ENCODE measurements around the gene CDH6. TPM values are rescaled to one million over a fixed set of nuclear protein-coding genes. Genes with fewer than 3 reads are reported as not detected.

Gene CDH6
- total RNA-seq, 1 experiment from 2014 or later: not detected

DNA sequence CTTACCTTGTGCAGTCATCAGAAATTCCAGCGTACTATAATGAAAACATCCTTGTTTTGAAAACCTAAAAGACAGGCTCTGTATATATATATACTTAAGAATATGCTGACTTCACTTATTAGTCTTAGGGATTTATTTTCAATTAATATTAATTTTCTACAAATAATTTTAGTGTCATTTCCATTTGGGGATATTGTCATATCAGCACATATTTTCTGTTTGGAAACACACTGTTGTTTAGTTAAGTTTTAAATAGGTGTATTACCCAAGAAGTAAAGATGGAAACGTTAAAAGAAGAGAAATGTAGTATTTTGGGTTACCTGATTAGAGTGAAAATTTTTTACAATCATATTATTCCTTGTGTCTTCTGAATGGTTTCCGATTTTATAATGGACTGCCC lies 131.4 kb downstream of the CDH6 start:
- no peak for DNase-seq (ENCODE audit: low read depth)

DNA sequence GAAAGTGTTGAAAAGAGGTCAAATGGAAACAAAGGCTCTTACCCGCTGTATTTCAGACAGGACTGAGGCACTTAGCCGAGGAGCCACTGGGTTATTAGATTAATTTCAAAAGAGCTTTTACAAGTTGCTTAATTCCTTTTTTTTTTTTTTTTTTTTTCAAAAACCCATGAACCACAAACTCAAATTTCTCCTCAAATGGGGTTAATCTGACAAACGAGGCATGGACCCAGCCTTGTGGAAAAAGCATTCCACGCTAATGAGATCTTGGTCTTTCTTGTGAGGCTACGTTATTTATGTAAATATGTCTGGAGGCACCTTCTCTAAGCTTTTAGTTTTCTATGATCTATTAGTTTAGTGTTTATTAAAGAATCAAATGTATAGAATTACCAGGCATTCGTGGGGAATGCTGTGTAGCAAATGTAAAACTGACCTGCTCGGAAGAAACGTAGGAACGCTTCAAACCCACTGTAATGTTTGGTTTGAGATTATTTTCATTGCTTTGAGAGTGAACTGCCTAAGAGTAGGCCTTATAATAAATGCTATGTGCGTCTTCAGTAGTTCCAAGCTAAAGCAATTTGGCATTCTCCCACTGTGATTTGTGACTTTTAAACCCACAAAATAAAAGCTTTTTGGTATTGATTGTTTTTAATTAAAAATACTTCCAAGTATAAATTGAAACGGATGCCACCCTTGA lies 134.7 kb downstream of the CDH6 start:
- no peak for DNase-seq (ENCODE audit: low read depth)

DNA sequence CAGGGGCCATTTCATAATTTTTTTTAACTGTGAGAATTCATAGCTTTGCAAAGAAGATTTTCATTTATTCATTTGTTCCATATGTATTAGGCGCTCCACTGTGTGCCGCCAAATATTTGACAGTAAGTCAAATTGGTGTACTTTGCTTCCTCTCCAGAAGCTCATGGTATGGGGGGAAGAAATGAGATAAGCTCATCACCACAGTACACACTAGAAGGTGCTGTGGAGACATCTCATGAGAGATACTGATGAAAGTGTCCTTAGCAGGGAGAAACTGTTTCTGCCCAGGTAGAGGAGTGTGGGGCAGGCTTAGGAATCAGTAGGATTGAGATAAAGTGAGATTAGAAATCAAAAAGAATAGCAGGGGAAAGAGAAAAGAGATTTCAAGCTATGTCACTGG lies 136.2 kb downstream of the CDH6 start:
- DNase-seq (ENCODE audit: low read depth): no peak

GRCh38 chr5:31332160-31332559 lies 138.7 kb downstream of the CDH6 start:
- no peak for DNase-seq (ENCODE audit: low read depth)

DNA sequence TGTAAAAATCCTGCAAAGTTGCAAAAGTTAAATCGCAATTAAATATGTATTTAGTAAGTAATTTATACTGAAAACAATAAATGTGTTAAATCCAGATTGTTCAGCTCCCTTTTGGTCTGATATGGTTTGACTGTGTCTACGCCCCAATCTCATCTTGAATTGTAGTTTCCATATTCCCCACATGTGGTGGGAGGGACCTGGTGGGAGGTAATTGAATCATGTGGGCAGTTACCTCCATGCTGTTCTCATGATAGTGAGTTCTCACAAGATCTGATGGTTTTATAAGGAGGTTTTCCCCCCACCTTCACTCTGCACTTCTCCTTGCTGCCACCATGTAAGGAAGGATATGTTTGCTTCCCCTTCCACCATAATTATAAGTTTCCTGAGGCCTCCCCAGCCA lies 140.0 kb downstream of the CDH6 start:
- DNase-seq (ENCODE audit: low read depth): no peak

DNA sequence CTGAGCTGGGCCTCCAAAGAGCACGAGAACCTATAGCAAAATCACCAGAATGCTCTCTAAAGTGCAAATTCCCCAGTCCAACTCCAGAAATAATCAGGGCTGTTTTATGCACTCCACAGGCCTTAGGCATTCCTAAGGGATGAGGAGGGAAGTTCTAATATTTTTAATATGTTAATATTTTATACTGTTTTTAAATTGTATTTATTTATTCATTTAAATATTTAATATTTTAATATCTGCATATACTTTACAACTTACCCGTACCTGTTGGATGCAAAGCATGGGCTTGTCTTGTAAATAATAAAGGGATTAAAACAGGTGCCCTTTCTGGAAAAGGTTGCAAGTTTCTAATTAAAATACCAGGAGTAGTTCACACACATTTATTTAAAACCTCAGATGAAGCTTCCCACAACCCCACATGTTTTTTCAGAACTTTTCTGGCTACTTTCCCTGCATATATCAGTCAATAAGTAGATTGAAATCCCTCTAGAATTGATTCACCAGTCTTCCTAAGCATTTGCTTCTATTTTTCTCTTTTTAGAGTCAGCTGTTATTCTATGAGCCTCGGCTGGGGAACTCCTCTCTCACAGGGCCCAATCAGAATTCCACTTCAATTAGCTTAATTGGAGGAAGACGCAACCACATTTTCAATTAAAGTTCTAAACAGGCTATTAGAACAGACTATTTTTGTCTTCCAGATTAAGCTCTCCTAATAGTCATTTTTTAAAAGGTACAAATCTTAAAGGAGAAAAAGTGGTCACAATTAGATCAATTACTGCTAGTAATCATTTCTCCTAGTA lies 140.8 kb downstream of the CDH6 start:
- no peak for DNase-seq (ENCODE audit: low read depth)

GRCh38 chr5:31335456-31335855 lies 142.0 kb downstream of the CDH6 start:
- DNase-seq (ENCODE audit: low read depth): no peak

DNA sequence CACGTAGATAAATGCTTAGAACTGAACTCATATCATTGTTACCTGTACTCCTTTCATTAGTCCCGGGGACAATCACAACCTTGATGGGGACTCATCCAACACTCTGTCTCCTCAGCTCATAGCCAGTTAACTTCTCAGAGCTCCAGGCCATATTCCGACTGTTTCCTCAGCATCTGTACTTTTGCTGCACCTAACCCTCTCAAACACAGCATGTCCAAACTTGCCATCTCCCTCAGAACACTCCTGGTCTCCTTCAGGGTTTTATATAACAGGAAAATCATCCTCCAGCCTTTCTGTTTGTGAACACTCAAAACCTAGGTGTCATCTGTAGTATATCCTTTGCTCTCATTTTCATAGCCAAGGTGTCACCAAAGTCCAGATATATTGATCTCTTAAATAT lies 150.5 kb downstream of the CDH6 start:
- DNase-seq (ENCODE audit: low read depth): no peak

GRCh38 chr5:31346896-31347551 lies 153.5 kb downstream of the CDH6 start:
- peak; percentile 17 for DNase-seq (ENCODE audit: low read depth)

DNA sequence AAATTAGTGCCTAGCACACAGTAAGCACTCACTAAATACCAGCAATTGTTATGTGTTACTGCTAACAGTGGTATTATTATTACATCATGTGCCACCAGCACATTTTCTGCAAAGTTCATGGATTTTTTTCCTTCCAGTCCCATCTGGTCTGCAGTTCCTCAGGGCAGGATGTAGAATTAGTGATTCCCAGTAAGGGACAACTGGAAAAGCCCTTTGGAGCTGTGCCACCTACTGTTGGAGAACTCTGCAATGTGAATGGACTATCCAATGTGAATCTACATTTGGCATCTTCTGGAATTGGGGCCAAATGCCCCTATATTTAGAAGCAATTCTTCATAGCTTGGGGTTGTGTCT lies 154.0 kb downstream of the CDH6 start:
- DNase-seq (ENCODE audit: low read depth): no peak

DNA sequence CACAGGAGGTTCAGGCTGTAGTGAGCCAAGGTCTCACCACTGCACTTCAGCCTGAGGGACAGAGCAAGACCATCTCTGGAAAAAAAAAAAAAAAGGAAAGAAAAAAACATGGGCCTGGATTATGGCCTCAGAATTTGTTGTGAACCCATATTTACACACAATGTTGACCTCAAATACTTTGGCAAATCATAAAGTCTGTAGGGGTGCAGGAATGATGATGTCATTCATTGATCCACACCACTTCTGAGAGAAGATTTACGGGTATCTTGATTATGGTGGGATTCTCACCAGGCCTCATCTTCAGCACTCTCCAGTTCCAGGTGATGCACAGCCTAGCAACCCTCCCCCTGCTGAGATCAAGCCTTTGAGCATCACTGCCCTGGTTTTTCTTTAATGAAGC lies 156.9 kb downstream of the CDH6 start:
- no peak for DNase-seq (ENCODE audit: low read depth)

- no peak for DNase-seq (ENCODE audit: low read depth)
Measured at GRCh38 chr5:31355337-31355736, 161.9 kb downstream of the CDH6 start.

DNA sequence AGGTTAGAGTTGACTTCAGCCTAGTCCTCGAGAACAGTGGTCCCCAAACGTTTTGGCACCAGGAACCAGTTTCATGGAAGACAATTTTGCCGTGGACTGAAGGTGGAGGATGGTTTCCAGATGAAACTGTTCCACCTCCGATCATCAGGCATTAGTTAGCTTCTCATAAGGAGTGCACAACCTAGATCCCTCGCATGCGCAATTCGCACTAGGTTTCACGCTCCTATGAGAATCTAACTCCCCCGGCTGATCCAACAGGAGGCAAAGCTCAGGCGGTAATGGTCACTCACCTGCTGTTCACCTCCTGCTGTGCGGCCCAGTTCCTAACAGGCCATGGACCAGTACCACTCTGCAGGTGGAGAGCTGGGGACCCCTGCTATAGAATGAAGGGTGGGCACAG lies 163.6 kb downstream of the CDH6 start:
- no peak for DNase-seq (ENCODE audit: low read depth)

DNA sequence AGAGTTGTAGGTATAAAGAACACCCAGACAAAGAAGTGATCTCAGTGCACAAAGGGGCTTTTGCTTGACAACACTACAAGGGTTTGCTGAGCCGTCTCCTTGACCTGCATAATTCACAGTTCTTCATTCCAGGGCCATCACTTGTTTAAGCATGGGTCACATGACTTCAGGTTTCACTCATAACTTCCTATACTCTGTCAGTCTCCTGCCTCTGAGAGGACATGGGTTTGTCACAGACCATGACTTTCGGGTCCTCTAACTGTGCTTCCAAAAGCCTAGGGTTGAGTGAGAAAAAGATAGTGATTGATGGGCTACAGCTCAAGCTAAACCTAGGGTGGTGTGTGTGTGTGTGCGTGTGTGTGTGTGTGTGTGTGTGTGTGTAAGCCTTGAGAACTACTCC lies 166.4 kb downstream of the CDH6 start:
- DNase-seq (ENCODE audit: low read depth): no peak

DNA sequence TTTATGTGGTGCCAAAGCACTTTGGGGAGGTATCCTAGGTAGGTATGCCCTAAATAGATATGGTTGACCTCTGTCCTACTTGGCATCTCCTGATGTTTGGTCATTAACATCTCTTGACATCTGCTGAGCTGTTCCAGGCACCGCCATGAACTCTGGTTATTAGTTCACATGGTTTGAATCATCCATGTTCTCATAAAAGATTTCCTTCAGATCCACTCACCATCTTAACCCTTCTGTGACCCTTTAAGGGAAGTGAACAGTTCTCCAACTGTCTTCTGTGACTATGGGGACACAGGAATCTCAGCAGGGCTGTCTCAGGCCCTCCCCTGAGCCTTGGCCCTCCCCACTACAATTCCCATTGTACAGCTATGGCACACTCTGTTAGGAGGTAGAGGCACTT lies 167.7 kb downstream of the CDH6 start:
- DNase-seq (ENCODE audit: low read depth): peak; percentile 76

- DNase-seq (ENCODE audit: low read depth): peak; percentile 67
Measured at GRCh38 chr5:31361704-31362528, 168.4 kb downstream of the CDH6 start.

- no peak for DNase-seq (ENCODE audit: low read depth)
Measured at GRCh38 chr5:31362529-31362900, 169.0 kb downstream of the CDH6 start.

GRCh38 chr5:31362931-31363568 lies 169.6 kb downstream of the CDH6 start:
- no peak for DNase-seq (ENCODE audit: low read depth)

DNA sequence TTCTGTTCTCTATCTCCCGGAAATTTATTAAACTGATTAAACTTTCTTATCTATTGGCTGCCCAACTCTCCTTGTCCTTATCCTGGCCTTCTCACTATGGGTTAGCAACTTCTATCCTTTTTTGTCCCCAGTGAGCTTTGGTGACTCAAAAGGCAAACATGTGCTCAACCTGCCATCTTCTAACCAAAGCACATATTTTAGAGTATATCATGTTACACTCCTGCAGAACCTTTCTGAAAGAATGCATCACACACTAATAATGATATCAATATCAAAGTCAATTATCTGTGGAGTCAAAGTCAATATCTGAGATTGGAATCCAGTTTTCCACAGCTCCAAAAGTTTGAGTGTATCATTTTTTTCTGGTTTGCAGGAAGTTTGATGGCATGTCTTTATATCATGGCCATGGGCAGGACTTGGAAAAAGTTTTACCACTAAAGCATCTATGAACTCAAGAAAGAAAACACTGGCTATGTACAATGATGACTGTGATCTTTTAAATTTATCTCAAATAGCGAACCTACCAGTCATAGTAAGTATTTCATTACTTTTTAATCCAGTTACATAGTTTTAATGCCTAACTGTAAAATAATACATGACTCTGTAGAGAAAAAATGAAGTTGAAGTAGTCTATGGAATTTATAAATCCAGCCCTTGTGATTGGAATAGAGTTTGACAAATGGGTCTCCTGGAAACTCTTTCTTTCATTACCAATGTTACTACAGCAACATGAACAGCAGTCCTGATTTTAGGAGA lies 171.6 kb downstream of the CDH6 start:
- DNase-seq (ENCODE audit: low read depth): peak; percentile 34

DNA sequence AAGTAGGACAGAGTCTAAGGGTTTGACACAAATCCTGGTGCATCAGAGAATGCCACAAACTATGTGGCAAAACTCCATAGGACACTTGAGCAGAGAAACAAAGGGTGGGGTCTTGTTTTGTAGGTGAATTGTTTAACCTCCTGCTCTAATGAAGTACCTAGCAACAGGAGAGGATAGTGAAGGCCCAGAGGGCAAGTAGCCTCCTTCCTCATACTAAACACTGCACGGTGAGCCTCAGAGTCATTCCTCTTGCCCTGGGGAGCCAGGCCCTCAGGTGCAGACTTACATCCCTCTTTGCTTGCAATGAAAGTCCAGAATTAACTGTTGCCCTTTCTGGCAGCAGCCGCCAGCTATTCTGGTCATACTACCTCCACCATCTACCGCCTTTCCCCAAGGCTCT lies 172.3 kb downstream of the CDH6 start:
- no peak for DNase-seq (ENCODE audit: low read depth)

- DNase-seq (ENCODE audit: low read depth): no peak
Measured at GRCh38 chr5:31366941-31367340, 173.5 kb downstream of the CDH6 start.

Measured in HT1080 (cell line).